ENCODE measurements around the gene GRB7. TPM values are rescaled to one million over a fixed set of nuclear protein-coding genes. Genes with fewer than 3 reads are reported as not detected.

The GRB7 gene
- total and polyA plus RNA-seq, 2 experiments from 2014 or later = 22.8 to 29.4 TPM

DNA sequence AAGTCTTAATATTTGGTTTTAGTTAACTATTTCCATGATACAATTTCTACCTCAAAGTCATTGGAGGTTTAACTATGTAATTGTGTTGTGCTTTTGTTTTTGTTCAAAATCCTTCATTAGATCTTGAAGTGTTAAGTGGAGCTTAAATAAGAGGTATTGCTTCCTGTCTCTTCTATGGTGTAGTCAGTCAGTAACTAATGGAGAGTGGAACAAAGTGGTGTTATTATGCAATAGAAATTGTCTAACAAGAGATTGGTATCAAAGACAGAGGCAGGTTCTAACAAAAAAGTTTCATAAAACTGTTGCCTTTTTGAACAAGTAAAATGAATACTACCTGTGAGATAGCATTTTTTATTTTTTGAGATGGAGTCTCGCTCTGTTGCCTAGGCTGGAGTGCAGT lies 45.2 kb downstream of the GRB7 start:
- H2AFZ ChIP-seq = no peak overlapping the region
- no peaks in the 10 kb centered on the region for H4K20me1 ChIP-seq (ENCODE audit: insufficient read depth, poor library complexity, severe bottlenecking)
- no peak for TF ChIP-seq EZH2phosphoT487 (IDR thresholded peaks at IDR 0.05; ENCODE audit: low read depth, severe bottlenecking, unreplicated experiment)
- TF ChIP-seq, protein P1, sequence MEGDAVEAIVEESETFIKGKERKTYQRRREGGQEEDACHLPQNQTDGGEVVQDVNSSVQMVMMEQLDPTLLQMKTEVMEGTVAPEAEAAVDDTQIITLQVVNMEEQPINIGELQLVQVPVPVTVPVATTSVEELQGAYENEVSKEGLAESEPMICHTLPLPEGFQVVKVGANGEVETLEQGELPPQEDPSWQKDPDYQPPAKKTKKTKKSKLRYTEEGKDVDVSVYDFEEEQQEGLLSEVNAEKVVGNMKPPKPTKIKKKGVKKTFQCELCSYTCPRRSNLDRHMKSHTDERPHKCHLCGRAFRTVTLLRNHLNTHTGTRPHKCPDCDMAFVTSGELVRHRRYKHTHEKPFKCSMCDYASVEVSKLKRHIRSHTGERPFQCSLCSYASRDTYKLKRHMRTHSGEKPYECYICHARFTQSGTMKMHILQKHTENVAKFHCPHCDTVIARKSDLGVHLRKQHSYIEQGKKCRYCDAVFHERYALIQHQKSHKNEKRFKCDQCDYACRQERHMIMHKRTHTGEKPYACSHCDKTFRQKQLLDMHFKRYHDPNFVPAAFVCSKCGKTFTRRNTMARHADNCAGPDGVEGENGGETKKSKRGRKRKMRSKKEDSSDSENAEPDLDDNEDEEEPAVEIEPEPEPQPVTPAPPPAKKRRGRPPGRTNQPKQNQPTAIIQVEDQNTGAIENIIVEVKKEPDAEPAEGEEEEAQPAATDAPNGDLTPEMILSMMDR (IDR thresholded peaks at IDR 0.05; ENCODE audit: poor library complexity) = no peak
- no peak for TF ChIP-seq EZH2 (IDR thresholded peaks at IDR 0.05; ENCODE audit: borderline replicate concordance)
- DNase-seq (ENCODE audit: low spot score) = no peak
- peak overlapping the region; percentile 41 for H3K27ac ChIP-seq
- no peaks in the 10 kb centered on the region for H3K27me3 ChIP-seq
- no peaks in the 10 kb centered on the region for H3K9me3 ChIP-seq (ENCODE audit: low read depth)
- no peaks in the 10 kb centered on the region for H3K9me2 ChIP-seq (replicated peaks; ENCODE audit: insufficient read depth)
- peaks cover 4% of the 10 kb centered on the region for H3K4me1 ChIP-seq (ENCODE audit: insufficient read depth)
- H3K79me2 ChIP-seq = no peaks in the 10 kb centered on the region
- no peaks in the 10 kb centered on the region for H3K36me3 ChIP-seq (replicated peaks; ENCODE audit: insufficient read depth, low read depth)
- H3K4me2 ChIP-seq = no peak overlapping the region
- H3K4me3 ChIP-seq = no peak overlapping the region
- 90% methylated on average over 1 of the region's 1 CpG for WGBS (ENCODE audit: low lambda C conversion rate, missing lambda C conversion rate)

- Histone ChIP-seq H3K79me2 (no peaks in the 10 kb centered on the region), H3K9me2 (replicated peaks; ENCODE audit: insufficient read depth) (no peaks in the 10 kb centered on the region), H3K9me3 (ENCODE audit: low read depth) (no peaks in the 10 kb centered on the region), H3K4me2 (no peak overlapping the region), H3K4me3 (no peak overlapping the region), H3K4me1 (ENCODE audit: insufficient read depth) (peaks cover 3% of the 10 kb centered on the region), H3K27ac (no peak overlapping the region), H3K36me3 (replicated peaks; ENCODE audit: insufficient read depth, low read depth) (no peaks in the 10 kb centered on the region), H4K20me1 (ENCODE audit: insufficient read depth, poor library complexity, severe bottlenecking) (no peaks in the 10 kb centered on the region), H2AFZ (no peak overlapping the region), H3K27me3 (no peaks in the 10 kb centered on the region)
- TF ChIP-seq EZH2 (IDR thresholded peaks at IDR 0.05; ENCODE audit: borderline replicate concordance) (no peak), EZH2phosphoT487 (IDR thresholded peaks at IDR 0.05; ENCODE audit: low read depth, severe bottlenecking, unreplicated experiment) (no peak)
- TF ChIP-seq, protein P1 (IDR thresholded peaks at IDR 0.05; ENCODE audit: poor library complexity) = no peak
- no peak for DNase-seq (ENCODE audit: low spot score)
Observed at GRCh38 chr17:39787041-39787440, 49.3 kb downstream of the GRB7 start.

GRCh38 chr17:39787743-39788484 lies 50.2 kb downstream of the GRB7 start:
- TF ChIP-seq EZH2 (IDR thresholded peaks at IDR 0.05; ENCODE audit: borderline replicate concordance) (no peak), EZH2phosphoT487 (IDR thresholded peaks at IDR 0.05; ENCODE audit: low read depth, severe bottlenecking, unreplicated experiment) (no peak)
- no peaks in the 10 kb centered on the region for H3K9me2 ChIP-seq (replicated peaks; ENCODE audit: insufficient read depth)
- H3K4me1 ChIP-seq (ENCODE audit: insufficient read depth) = no peaks in the 10 kb centered on the region
- no peaks in the 10 kb centered on the region for H3K79me2 ChIP-seq
- DNase-seq (ENCODE audit: low spot score) = no peak
- no peaks in the 10 kb centered on the region for H3K27me3 ChIP-seq
- no peak overlapping the region for H3K4me2 ChIP-seq
- whole genome bisulfite sequencing (ENCODE audit: low lambda C conversion rate, missing lambda C conversion rate) = 83% methylated on average over 8 of the region's 8 CpGs
- H3K9me3 ChIP-seq (ENCODE audit: low read depth) = no peaks in the 10 kb centered on the region
- H3K4me3 ChIP-seq = no peak overlapping the region
- no peak overlapping the region for H2AFZ ChIP-seq
- no peak overlapping the region for H3K27ac ChIP-seq
- no peaks in the 10 kb centered on the region for H4K20me1 ChIP-seq (ENCODE audit: insufficient read depth, poor library complexity, severe bottlenecking)
- H3K36me3 ChIP-seq (replicated peaks; ENCODE audit: insufficient read depth, low read depth) = no peaks in the 10 kb centered on the region

DNA sequence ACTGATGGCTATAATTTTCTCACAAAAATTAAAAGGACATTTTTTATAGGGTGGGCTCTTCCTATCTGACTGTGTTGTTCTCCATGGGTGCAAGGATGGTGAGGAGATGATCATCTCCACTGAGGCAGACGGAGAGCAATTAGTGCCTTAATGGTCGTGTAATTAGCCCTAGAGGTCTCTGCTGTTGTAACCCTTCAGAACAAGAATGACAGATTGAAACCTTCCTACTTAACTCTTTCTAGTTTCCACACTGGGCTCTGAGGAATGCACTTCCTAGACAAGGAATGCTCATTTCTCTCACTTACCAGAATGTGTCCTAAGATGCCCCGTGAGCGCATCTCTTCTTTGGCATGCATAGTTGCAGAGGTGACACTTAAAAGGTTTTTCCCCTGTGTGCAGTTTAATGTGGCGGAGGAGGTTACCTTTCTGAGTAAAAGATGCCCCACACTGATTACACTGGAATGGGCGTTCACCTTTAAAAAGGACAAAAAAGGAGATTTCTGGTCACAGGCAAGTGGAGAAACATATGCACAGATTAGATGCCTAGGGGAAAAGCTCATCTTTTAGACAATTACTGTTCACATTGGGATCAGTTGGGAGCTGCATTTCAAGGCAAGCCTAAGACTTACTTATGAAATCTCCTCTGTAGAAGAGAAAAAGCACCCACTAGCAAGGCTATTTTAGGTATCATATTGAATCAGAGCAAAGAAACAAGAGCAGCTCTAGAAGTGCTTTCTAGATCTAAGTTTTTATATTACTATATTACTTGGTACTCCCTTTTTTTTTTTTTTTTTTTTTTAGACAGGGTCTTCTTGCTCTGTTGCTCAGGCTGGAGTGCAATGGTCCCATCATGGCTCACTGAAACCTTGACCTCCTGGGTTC lies 53.6 kb downstream of the GRB7 start:
- 57% methylated on average over 6 of the region's 6 CpGs for WGBS (ENCODE audit: low lambda C conversion rate, missing lambda C conversion rate)
- Histone ChIP-seq H3K4me1 (ENCODE audit: insufficient read depth) (no peaks in the 10 kb centered on the region), H3K9me2 (replicated peaks; ENCODE audit: insufficient read depth) (no peaks in the 10 kb centered on the region), H4K20me1 (ENCODE audit: insufficient read depth, poor library complexity, severe bottlenecking) (no peaks in the 10 kb centered on the region), H3K79me2 (no peaks in the 10 kb centered on the region), H3K36me3 (replicated peaks; ENCODE audit: insufficient read depth, low read depth) (no peaks in the 10 kb centered on the region), H3K27me3 (no peaks in the 10 kb centered on the region), H3K4me3 (no peak overlapping the region), H3K9me3 (ENCODE audit: low read depth) (no peaks in the 10 kb centered on the region), H3K4me2 (no peak overlapping the region), H3K27ac (no peak overlapping the region), H2AFZ (no peak overlapping the region)
- no peak for TF ChIP-seq EZH2phosphoT487 (IDR thresholded peaks at IDR 0.05; ENCODE audit: low read depth, severe bottlenecking, unreplicated experiment)
- no peak for TF ChIP-seq EZH2 (IDR thresholded peaks at IDR 0.05; ENCODE audit: borderline replicate concordance)
- TF ChIP-seq, protein P1 (IDR thresholded peaks at IDR 0.05; ENCODE audit: poor library complexity) = no peak
- no peak for DNase-seq (ENCODE audit: low spot score)

Measured in hepatocyte (in vitro differentiated cells).